ENCODE measurements around the gene PLA2G4F.

Gene PLA2G4F, protein sequence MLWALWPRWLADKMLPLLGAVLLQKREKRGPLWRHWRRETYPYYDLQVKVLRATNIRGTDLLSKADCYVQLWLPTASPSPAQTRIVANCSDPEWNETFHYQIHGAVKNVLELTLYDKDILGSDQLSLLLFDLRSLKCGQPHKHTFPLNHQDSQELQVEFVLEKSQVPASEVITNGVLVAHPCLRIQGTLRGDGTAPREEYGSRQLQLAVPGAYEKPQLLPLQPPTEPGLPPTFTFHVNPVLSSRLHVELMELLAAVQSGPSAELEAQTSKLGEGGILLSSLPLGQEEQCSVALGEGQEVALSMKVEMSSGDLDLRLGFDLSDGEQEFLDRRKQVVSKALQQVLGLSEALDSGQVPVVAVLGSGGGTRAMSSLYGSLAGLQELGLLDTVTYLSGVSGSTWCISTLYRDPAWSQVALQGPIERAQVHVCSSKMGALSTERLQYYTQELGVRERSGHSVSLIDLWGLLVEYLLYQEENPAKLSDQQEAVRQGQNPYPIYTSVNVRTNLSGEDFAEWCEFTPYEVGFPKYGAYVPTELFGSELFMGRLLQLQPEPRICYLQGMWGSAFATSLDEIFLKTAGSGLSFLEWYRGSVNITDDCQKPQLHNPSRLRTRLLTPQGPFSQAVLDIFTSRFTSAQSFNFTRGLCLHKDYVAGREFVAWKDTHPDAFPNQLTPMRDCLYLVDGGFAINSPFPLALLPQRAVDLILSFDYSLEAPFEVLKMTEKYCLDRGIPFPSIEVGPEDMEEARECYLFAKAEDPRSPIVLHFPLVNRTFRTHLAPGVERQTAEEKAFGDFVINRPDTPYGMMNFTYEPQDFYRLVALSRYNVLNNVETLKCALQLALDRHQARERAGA

DNA sequence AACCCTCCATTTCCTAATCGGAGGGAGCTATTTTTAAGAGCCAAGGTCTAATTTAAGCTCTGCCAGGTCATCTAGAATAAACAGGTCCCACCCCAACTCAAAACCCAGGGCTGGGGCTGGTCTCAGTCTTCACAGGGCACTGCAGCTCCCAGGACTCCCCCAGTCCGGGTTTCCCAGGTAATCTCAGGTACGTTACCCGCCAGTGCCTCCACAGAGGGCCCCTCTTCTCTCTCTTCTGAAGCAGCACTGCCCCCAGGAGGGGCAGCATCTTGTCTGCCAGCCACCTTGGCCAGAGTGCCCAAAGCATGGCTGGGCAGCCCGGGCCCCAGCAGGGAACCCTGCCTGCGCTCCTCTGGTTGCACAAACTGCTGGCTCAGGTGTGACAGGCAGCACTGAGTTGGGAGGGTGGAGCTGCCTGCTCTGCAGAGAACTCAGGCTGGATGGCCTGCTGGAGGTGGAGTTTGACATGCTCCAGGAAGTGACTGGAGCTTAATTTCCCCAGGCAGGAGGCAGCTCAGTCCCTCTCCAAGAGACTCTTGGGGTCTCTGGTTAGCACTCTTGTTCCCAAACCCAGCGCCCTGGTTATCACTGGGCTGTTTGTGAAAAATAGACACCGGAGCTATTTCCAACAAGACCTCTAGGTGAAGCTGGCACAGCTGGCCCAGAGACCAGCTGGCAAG, at the start of gene PLA2G4F:
TSS of gene PLA2G4F (minus strand) at position 394 of the 680 bp plus-strand sequence. CDS start at position 307, 87 bp downstream.
- DNase-seq = no peak

DNA sequence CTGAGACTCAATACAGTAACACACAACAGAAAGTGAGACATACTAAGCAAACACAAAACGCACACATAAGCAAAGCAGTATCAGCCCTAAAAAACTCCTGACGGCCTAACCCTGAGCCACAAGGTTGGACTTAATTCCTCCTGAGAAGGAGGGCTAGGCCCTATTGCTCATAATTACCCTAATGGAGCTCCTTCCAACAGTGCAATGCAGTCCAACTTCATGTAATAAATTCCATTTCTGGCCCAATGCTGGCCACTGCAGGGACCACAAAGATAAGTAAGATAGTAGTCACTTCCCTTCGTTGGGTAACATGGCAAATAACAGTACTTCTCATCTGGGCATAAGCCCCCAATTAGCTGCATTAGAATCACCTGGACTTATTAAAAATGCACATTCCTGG, 47.5 kb upstream of the PLA2G4F start:
- no peak for DNase-seq

DNA sequence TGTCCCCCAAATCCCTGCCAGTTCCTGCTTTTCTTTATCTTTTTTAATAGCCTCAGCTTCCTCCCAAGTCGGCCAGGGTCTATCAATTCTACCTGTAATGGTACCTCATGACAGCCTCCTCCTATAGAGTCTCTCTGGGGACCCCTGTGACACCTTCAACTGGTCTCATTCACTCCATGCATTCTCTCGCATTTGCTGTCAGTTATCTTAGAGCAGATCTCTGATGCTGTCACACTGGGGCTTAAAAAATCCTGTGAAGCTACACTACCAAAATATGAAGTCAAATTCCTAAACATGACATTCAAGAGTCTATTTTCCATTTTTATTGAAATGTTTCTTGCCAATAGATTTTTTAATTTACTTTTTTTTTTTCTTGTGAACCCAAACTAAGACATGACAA, 46.2 kb upstream of the PLA2G4F start:
- DNase-seq = no peak

DNA sequence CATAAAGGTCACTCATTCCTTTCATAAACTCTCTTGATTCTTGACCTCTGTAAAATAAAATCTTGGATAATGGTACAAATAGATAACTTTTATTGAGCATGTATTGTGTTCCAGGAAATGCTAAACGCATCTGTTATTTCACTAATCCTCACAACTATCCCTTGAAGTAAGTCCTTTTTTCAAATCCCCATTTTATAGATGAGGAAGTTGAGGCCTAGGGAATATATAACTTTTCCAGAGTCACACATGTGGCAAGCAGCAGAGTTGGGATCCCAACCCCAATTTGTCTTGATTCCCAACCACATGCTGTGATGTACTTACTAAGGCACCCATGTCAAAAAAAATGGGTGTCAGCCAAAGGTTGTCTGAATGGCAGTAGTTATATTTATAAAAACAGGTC, 45.4 kb upstream of the PLA2G4F start:
- no peak for DNase-seq

DNA sequence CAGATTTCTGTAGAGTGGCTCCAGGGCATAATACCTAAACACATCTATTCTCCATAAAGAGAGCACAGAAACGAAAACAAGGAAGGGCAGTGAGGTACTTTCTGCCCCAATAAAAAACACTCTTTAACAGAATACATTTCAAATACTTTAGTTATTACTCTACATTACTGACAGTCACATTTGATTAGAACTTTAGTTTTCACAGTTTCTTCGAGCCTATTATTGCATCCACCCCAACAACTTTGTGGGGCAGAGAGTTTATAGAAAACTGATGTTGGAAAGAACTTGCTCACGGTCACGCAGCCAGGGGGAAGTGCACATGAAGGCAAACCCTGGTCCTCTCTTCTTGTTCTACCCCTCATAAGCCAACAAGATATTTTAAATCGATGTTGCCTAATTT, 42.7 kb upstream of the PLA2G4F start:
- no peak for DNase-seq

DNA sequence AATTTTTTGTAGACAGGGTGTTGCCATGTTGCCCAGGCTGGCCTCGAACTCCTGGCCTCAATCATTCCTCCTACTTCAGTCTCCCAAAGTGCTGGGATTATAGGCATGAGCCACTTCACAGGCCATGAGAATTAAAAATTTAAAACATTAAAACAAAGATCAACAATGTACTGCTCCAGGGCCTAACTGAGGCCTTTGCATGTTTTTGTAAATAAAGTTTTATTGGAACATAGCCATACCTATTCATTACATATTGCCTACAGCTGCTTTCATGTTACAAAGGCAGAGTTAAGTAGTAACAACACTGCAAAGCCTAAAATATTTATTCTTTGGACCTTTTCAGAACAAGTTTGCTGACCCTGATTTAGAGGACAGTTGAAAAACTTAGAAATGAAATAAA, 42.1 kb upstream of the PLA2G4F start:
- DNase-seq = no peak

DNA sequence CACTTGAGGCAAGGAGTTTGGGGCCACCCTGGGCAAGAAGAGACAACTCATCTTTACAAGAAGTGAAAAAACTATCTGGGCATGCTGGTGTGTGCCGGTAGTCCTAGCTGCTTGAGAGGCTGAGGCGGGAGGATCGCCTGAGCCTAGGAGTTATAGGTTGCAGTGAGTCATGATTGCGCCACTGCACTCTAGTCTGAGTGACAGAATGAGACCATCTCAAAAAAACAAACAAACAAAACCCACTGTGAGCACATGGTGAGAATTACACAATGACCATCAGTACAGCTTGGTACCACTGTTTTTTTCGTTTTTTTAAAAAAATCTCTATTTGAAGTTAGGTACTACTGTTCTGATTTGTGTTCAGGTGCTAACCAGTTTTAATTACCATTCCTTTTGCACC, 38.1 kb upstream of the PLA2G4F start:
- DNase-seq = no peak

DNA sequence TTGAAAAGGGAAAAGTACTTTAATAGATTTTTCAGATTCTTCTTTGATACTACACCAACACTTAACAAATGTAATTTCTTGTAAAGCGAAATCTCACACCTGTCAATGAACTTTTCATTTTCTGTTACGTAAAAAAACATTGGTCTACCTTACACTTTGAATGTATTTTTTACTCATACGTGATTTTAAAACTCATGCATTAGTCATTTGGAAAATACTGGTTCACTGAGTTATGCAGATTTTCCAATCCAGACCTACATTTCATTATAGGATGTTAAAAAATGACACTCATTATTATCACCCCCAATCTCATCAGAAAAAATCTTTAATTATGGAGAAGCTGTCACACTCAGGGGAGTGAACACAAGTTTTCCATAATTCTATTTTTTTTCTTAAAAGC, 36.9 kb upstream of the PLA2G4F start:
- no peak for DNase-seq

DNA sequence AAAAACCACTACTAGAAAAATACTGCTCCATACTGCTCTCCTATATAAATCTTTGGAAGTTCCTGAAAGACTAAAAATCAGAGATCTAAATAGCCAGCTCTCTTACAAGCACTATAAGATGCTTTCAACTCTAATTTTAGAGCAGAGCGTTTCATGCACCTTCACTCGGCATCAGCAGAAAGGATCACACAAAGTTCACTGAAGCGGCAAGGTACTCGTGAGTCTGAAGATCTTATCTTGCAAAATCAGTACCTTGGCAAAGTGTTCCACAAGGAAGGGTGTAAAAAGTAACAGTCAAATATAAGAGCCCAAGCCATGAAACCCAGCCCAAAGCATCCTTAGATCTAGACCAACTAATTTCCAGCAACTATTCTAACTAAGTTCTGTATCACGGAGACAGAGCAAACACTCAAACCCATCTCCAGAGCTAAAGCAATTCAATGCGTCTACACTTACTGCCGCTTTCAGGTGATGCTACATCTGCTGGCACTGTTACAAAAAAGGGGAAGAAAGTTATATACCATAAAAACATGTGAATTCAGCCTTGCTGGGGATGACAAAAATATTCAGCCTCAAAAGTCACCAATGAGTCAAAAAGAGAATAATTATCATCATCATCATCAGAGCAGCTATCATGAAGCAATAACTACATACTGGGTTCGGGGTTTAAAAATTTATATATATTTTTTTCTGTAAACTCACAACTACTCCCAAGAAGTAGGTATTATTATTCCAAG, 35.3 kb upstream of the PLA2G4F start:
- DNase-seq = no peak

DNA sequence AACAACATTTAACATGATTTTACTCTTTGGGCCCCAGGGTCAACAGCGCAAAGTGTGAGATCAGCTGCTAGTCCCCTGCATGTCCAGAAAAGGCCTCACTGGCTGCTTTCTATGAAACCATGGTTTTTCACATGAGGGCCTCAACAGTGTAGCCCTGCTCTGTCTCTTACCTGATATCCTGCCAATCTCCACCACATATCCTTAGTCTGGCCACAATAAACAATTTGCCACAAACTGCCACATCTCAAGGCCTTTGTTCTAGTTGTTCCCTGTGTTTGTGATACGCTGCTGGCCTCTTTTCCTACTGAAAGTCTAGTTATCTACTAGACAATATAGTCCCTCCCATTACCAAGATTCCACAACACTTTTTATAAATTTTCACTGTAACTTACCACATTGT, 33.9 kb upstream of the PLA2G4F start:
- no peak for DNase-seq

DNA sequence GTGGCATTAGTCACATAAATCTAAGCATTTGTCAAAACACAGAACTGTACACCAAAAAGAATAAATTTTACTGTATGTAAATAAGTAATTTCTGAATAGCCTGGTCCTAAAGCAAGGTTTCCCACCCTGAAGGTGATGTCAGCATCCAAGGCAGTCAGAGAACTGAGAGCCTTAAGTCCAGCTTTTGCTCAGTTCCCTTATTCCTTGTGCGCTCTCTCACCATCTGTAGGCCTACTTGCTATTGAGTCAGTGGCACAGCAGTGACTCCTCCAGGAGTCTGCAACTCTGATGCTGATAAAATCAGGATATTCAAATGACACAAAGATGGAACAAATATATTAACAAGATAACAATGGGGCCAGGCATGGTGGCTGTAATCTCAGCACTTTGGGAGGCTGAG, 29.4 kb upstream of the PLA2G4F start:
- no peak for DNase-seq

DNA sequence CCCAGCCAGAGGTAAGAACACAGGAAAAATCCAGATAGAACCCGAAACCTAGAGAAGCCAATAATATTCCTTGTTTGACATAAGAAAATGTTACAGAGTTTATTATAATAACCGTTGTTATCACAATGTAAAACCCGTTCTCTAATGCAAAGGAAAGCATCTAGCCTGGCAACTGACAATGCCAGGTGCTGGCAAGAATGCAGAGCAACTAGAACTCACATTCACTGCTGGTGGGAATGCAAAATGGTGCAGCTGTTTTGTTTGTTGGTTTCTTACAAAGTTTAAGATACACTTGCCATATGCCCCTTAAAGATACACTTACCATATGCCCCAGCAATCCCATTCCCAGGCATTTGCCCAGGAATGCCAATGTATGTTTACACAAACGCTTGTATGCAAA, 28.3 kb upstream of the PLA2G4F start:
- no peak for DNase-seq

DNA sequence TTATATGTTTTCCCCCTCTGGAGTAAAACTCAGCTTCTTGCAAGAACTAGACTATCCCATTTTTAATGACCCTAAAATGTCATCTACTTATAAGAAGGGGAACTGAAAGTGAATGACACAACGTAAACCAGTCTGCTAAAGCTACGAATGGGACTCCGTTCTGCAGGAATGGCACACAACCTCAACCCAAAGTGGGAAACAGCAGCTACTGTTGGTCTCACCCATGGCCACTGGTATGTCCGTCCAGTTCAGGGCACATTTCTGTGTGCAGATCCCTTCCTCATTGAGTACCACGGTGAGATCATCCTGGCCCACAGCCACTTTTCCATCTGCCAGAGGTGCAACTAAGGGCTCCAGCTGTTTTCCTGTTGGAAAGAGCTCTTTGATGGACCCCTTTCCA, 27.9 kb upstream of the PLA2G4F start:
- no peak for DNase-seq

DNA sequence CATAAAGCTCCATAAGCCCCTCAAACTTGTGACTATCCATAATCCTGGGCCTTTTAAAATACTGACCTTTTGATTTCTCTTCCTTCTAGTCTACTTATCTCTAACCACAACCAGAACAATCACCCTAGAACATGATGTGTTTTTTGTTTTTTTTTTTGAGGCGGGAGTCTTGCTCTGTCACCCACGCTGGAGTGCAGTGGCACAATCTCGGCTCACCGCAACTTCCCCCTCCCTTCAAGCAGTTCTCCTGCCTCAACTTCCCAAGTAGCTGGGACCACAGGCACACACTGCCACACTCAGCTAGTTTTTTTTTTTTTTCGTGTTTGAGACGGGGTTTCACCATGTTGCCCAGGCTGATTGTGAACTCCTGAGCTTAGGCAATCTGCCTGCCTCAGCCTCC, 26.5 kb upstream of the PLA2G4F start:
- DNase-seq = no peak

DNA sequence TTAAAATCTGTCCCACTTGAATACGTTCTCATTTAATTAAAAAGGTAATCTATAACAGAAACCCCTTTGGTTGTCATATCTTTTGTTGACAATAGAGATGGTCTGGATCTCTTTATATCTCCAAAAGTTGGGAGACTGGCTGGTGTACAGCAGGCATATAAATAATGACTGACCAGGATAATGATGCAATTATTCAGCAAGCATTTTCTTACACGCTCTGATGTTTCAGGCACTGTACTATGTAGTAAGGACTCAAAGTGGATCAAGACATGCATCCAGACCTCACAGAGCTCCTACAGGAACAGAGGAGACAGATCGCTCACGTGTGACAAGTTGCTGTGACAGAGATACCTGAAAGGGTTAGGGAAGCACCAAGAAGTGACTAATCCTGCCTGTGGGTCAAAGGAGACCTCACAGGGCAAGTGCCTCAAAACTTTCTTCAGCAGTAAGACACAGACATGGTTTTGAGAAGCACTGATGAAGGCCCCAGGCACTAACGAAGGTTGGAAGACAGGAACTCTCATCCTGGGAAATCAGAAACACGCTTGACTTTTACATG, 26.0 kb upstream of the PLA2G4F start:
- DNase-seq = no peak

DNA sequence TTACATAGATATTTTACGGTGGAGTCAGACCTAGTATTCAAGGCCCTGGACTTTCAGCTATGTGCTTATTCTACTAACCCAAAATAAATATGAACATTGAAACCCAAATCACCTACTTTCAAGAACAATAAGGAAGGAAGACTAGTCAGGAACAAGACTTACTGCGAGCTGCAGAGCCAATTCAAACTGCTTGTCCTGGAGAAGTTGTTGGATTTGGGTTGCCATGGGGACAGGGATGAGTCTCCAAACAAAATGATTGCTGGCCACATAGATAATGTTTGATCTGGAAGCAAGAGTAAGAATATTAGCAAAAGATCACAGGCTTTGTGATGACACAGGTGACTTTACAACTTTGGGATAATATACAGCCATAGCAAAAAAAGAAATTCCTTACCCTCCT, 21.6 kb upstream of the PLA2G4F start:
- no peak for DNase-seq

DNA sequence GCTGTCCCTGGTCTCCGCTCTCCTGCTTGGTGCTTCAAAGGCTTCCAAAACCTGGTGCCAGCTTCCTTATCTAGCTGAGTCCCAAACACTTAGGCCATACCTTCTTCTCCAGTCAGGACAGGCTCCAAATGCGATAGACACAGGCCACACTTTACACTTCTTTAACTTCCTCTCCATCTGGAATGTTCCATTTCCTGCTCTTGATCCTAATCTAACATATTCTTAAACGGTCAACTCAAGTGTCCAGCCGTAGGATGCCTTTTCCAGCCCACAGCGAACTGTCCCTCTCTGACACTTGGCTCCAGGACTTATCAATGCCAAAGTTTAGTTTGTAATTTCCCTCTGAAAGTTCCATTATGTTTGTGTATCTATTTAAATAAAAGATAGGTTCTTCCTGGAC, 19.2 kb upstream of the PLA2G4F start:
- no peak for DNase-seq

DNA sequence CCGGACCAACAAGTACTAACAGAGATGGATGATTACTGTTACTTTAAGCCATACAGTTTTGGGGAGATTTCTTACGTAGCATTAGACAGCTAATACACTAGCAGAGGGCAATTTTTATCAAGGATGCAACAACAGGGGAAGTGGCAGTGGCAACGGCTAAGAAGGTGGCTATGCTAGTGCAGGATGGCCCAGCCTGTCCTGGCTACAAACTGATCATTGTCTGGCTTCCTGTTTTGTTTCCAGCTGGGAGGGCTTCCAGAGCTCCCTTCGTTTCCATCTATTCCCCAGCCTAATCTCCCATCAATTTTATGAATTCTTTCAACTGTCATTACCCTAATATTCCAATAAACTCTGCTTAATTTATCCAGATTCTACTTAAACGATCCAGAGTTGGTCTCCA, 16.0 kb upstream of the PLA2G4F start:
- no peak for DNase-seq

DNA sequence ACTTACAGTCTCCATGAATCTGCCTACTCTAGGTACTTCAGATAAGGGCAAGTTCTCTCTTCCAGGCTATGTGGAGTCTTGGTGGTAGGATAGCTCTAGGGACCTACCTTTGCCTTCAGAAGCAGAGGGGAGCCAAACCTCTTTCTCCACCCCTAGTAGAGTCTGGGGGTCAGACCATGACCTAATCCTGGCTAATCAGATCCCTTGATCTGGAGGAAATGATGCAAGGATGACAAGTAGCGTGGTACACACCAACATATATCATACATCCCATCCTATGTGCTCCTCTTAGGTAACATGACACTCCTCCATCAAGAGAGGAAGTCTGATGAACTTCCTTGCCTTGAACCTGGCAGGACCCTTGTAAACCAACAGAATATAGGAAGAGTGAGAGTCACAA, 15.4 kb upstream of the PLA2G4F start:
- DNase-seq = no peak

DNA sequence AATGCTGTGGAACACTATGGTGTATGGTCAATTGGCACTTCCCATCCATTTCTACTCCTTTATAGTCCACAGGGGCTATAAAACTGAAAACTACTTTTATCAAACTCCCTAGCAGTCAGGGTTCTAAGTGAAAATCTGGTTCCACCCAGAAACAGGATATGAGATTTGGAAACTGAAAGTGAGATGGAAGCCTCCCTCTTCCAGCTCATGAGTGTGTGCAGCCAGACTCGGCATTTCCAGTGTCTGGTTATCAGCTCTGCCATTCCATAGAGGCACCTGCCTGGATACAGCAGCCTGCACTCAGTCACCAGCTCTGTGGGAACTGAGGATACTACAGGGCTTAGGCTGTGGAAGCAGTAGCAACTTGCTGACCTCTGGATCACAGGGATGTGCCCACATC, 14.7 kb upstream of the PLA2G4F start:
- DNase-seq = no peak

DNA sequence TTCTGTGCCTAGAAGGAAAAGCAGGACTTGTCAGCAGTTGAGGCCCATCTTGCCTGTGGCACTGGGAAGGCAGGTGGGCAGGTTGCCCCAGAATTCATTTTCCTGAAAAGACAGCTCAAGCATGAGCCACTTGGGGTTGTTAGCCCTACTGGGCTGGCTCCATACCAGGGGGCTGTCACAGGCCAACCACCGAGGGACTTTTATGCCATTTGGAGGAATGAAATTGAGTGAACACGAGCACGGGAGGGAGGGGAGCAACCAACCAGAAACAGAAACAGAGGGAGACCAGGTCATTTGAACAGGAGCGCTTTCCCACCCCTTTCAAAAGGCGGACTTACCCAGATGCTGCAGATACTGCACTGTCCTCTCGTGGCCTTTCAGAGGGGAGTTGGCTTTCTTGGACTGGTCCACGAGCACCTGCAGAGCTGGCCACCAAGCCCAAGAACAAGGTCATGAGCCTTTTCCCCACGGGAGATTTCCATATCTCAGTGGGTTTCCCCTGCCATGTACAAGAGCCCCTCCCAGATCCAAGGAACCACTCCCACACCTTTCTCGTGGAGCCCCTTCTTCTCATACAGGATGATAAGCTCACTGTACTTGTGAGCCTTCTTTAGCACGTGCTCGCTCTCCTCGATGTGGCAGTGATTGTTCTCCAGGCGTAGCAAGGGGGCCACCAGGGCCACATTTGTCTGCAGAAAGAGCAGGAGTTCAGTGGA, 9.9 kb upstream of the PLA2G4F start:
- no peak for DNase-seq

DNA sequence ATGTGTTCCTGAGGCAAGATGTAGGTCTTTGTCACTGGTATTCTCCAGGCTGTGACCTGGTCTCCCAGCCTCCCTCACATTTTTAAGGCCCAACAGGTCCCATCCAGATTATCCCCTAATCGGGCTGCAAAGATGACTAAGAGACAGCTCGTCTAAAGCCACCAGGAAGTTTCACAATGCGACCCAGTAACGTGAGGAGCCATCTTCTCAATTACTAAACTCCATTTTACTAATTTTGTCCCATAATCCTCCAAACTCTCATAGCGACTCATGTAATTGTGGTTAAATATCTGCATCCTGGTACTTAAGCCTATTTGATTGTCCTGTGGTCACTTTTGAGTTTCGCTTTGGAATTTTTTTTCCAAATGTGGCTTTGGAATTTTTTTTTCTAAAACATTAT, 8.7 kb upstream of the PLA2G4F start:
- no peak for DNase-seq
